ENCODE results near the gene MAS1.
"Not testable (repeated sequence)": the region's sequence is repeated elsewhere in the genome, so short reads cannot be mapped to it uniquely, and the experiment has no call there.

MAS1 gene

DNA sequence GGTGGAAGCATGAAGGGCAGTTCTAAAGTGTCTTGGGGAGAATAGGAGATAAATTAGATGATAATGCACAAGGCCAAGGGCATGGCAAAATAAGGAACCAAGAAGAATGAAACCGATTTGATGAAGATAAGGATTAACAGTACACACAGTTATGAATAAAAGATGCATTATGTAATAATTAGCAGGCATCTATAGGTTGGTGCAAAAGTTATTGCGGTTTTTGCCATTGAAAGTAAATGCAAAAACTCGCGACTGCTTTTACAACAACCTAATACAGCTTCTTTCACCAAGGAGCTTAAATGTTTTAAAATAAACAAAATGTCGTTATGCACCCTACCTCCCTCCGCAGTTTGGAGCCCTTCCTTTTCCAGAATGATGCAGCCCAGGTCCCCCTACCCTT is 29.0 kb downstream of the MAS1 start:
- DNase-seq = no peak

DNA sequence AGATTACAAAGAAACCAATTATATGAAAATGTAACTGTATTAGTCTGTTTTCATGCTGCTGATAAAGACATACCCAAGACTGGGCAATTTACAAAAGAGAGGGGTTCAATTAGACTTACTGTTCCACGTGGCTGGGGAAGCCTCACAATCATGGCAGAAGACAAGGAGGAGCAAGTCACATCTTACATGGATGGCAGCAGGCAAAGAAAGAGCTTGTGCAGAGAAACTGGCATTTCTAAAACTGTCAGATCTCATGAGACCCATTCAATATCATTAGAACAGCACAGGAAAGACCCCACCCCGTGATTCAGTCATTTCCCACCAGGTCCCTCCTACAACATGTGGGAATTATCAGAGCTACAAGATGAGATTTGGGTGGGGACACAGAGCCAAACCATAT is 33.4 kb downstream of the MAS1 start:
- not testable (repeated sequence) for DNase-seq

DNA sequence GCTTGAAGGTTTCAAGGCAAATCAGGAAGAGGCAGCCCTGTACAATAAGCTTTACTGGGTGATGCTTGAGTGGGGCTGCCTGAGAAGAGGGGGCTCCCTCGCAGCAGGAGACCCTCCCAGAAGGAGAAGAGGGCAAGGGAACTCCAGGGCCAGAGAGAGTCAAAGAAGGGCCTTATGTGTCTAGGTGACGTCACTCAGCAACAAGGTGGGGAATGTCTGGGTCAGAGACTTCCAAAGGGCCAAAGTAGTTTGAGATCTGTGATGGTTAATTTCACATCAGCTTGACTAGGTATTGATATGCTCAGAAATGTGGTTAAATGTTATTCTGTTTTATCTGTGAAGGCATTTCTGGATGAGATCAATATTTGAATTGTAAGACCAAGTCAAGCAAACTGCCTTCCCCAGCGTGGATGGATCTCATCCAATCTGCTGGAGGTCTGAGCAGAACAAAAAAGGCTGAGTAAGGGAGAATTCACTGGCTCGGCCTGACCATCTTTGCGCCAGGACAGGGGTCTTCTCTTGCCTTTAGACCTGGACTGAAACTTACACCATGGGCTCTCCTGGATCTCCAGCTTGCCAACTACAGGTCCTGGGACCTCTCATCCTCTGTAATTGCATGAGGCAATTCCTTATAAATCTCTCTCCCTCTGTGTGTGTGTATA is 35.9 kb downstream of the MAS1 start:
- DNase-seq = no peak

DNA sequence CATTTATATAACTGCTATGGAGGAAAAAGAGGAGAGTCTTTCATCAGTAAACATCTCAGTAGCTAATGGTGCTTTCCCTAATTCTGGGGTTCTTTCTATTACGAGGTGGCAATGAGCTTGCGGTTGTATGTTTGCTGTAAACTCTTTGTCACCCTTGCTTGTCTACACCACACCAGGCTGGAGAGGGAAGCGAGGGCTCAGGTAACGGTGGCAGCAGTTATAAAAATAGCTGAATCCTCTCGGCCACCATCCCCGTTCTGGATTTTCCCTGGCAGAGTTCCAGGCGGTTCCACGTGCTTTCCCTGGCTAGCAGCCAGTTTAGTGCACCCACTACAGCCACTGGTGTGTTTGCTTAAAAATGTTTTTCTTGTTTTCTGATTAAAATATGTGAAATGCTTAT is 39.0 kb downstream of the MAS1 start:
- peak in 1 of 2 experiments; percentile 12 for DNase-seq

DNA sequence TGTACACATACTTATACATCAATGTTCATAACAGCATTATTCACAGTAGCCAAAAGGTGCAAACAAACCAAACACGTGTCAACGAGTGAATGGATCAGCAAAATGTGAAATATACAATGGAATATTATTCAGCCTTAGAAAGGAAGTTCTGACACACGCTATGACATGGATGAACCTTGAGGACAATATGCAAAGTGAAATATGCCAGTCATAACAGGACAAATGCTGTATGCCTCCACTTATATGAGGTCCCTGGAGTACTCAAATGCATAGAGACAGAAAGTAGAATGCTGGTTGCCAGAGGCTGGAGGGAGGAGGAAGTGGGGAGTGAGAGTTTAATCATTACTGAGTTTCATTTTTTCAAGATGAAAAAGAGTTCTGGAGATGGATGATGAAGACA is 40.3 kb downstream of the MAS1 start:
- DNase-seq = no peak

DNA sequence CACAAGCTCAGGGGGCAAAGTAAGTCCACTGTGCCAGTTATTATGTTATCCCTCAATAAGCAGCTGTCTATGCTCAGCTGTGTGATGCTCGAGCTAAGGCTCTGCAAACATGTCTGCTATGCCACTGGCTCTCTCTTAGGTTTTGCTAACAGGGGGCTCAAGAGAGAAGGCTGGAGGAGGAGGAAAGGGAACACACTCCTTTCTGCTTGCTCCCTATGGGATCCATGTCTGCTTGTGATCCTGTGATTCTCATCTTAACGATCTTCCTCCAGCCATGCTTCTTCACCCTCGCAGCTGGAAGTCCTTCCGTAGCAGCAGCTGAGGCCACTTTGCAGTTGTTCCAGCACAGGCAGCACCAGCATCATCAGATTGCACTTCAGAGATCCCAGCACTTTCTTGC is 41.1 kb downstream of the MAS1 start:
- DNase-seq = no peak

DNA sequence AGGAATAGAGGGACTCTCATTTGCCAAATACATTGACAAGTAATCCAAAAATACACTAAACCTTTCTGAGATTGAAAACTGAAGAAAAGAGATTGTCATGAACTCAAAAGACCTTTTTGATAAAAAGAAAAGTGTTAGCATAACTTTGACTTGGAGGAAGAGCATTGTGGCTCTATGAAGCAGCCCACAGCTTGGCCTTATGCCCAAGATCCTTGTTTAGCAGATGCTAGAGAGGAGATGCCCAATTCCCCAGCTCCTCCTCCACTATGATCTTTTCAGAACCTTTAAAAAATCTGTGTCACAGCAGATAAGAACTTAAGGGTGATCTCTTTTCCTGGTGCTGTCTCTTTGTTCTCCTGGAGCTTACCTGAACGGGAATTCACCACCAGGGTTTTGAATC is 42.3 kb downstream of the MAS1 start:
- DNase-seq = no peak

DNA sequence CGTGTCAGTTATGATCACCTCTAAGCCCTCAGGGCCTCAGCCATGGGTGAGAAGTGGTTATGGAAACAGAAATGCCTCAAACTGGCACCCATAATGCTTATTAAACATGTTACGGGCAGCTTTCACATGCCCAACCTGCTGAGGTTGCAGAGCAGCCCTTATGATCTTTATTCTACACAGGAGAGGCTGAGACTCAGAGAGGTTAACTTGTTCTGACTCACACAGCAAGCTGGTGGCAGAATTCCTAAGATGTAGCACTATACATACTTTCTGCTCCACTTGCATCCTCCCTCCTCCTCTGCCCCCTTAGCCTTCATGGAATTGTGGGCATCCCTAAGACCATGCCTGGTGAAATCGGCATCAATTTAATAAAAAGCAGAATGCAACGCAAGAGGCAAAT is 43.4 kb downstream of the MAS1 start:
- no peak for DNase-seq

DNA sequence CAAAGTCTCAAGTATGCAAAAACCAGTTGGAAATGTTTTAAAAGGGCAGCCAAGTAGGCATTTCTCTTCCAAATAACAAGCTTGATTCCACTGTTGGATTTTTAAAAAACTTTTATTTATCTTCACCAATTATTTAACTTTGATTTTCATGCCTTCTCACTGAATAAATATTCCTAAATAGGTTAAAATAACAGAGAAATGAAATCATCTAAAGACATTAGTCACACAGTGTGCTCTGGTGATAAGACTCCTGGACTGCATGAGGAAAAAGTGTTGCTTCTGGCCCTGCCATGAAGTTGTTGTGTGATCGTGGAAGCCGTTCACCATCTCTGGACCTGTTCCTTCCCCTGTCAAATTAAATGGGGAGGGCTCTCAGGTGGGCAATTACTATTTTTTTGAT is 44.3 kb downstream of the MAS1 start:
- DNase-seq = no peak

DNA sequence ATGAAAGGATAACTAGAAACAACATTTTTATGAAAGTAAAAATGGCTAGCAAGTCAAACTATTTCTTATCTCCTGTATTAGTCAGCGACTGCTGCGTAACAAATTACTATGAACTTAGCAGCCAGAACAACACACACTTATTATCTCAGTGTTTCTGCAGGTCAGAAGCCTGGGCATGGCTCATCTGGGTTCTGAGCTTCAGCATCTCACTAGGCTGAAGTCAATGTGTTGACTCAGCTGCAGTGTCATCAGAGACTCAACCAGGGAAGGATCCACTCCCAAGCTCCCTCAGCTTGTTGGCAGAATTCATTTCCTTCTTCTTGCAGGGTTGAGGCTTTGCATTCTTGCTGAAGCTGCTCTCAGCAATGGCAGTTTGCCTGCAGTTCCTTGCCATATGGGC is 44.8 kb downstream of the MAS1 start:
- DNase-seq = no peak

DNA sequence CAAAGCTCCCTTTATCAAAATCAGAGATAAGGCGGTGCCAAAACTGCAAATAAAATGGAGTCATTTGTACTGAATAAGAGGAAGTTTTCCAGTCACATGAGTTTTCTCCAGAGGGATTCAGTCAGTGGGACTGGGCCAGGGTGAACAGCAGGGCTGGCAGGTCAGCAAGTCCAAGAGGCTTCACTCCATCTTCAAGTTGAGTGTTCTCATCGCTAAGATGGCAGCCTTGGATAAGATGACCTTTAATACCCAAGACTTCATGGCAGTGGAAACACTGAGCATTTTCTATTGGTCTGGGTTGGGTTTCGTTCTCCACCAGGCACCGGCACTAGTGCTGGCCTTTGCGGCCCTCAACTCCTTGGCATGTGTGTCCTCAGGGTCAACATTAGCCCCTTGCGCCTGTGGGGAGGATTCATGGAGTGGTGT is 48.8 kb downstream of the MAS1 start:
- DNase-seq = no peak

All from NCI-H526 (cell line).